ENCODE measurements around the gene DNAH6. TPM values are rescaled to one million over a fixed set of nuclear protein-coding genes. Genes with fewer than 3 reads are reported as not detected.
"Not testable (repeated sequence)": the region's sequence is repeated elsewhere in the genome, so short reads cannot be mapped to it uniquely, and the experiment has no call there.

The DNAH6 gene
- total RNA-seq, 1 experiment from 2014 or later, result not detected

- Histone ChIP-seq H3K27ac (ENCODE audit: low read depth, low read length, poor library complexity, severe bottlenecking) (no peak overlapping the region), H3K36me3 (ENCODE audit: insufficient read depth, low read length, poor library complexity, severe bottlenecking) (no peaks in the 10 kb centered on the region), H3K4me3 (ENCODE audit: low read depth, low read length, poor library complexity, severe bottlenecking) (no peak overlapping the region), H3K4me1 (ENCODE audit: insufficient read depth, low read length, poor library complexity, severe bottlenecking) (no peaks in the 10 kb centered on the region), H3K27me3 (replicated peaks; ENCODE audit: insufficient read depth, low read depth, low read length, poor library complexity) (no peaks in the 10 kb centered on the region), H3K9me3 (ENCODE audit: low read depth, low read length, poor library complexity, severe bottlenecking) (no peaks in the 10 kb centered on the region)
- POLR2A ChIA-PET (ENCODE audit: low non-redundant PET), result no interaction called here
- no TSS peak for BruUV-seq (replicated peaks)
- no peak for DNase-seq (ENCODE audit: low spot score)
- intact Hi-C loops (cut with micrococcal nuclease; ENCODE audit: unreplicated experiment), result loop anchor here (5.0 kb wide), 2 partner anchors 361 to 431 kb away; no protein-coding TSS in a partner anchor
- TF ChIP-seq EZH2 (IDR thresholded peaks at IDR 0.05; ENCODE audit: borderline replicate concordance, low read depth, low read length, poor library complexity, severe bottlenecking) (no peak), CTCF (conservative IDR thresholded peaks at IDR 0.05; ENCODE audit: low read depth, low read length) (no peak)
- CTCF ChIA-PET, result no interaction called here
Measured at GRCh38 chr2:84496386-84496785, 19.9 kb upstream of the DNAH6 start.

GRCh38 chr2:84497285-84497684 is 19.0 kb upstream of the DNAH6 start:
- intact Hi-C loops (cut with micrococcal nuclease; ENCODE audit: unreplicated experiment), result loop anchor here (5.0 kb wide), 2 partner anchors 360 to 430 kb away; no protein-coding TSS in a partner anchor
- Histone ChIP-seq H3K27ac (ENCODE audit: low read depth, low read length, poor library complexity, severe bottlenecking) (no peak overlapping the region), H3K27me3 (replicated peaks; ENCODE audit: insufficient read depth, low read depth, low read length, poor library complexity) (no peaks in the 10 kb centered on the region), H3K4me1 (ENCODE audit: insufficient read depth, low read length, poor library complexity, severe bottlenecking) (no peaks in the 10 kb centered on the region), H3K36me3 (ENCODE audit: insufficient read depth, low read length, poor library complexity, severe bottlenecking) (no peaks in the 10 kb centered on the region), H3K4me3 (ENCODE audit: low read depth, low read length, poor library complexity, severe bottlenecking) (no peak overlapping the region), H3K9me3 (ENCODE audit: low read depth, low read length, poor library complexity, severe bottlenecking) (no peaks in the 10 kb centered on the region)
- ChIA-PET POLR2A (ENCODE audit: low non-redundant PET) (no interaction called here), CTCF (no interaction called here)
- no TSS peak for BruUV-seq (replicated peaks)
- DNase-seq (ENCODE audit: low spot score), result no peak
- TF ChIP-seq CTCF (conservative IDR thresholded peaks at IDR 0.05; ENCODE audit: low read depth, low read length) (no peak), EZH2 (IDR thresholded peaks at IDR 0.05; ENCODE audit: borderline replicate concordance, low read depth, low read length, poor library complexity, severe bottlenecking) (no peak)

GRCh38 chr2:84498150-84498799 is 18.0 kb upstream of the DNAH6 start:
- Histone ChIP-seq H3K27ac (ENCODE audit: low read depth, low read length, poor library complexity, severe bottlenecking) (no peak overlapping the region), H3K9me3 (ENCODE audit: low read depth, low read length, poor library complexity, severe bottlenecking) (no peaks in the 10 kb centered on the region), H3K36me3 (ENCODE audit: insufficient read depth, low read length, poor library complexity, severe bottlenecking) (no peaks in the 10 kb centered on the region), H3K4me1 (ENCODE audit: insufficient read depth, low read length, poor library complexity, severe bottlenecking) (no peaks in the 10 kb centered on the region), H3K4me3 (ENCODE audit: low read depth, low read length, poor library complexity, severe bottlenecking) (no peak overlapping the region), H3K27me3 (replicated peaks; ENCODE audit: insufficient read depth, low read depth, low read length, poor library complexity) (no peaks in the 10 kb centered on the region)
- CTCF ChIA-PET, result no interaction called here
- intact Hi-C loops (cut with micrococcal nuclease; ENCODE audit: unreplicated experiment), result loop anchor here (5.0 kb wide), 2 partner anchors 359 to 429 kb away; no protein-coding TSS in a partner anchor
- POLR2A ChIA-PET (ENCODE audit: low non-redundant PET), result no interaction called here
- TF ChIP-seq EZH2 (IDR thresholded peaks at IDR 0.05; ENCODE audit: borderline replicate concordance, low read depth, low read length, poor library complexity, severe bottlenecking) (no peak), CTCF (conservative IDR thresholded peaks at IDR 0.05; ENCODE audit: low read depth, low read length) (no peak)
- BruUV-seq (replicated peaks), result no TSS peak
- DNase-seq (ENCODE audit: low spot score), result no peak

- H3K4me3 ChIP-seq (ENCODE audit: low read depth, low read length, poor library complexity, severe bottlenecking); intact Hi-C loops (cut with micrococcal nuclease; ENCODE audit: unreplicated experiment); H3K4me1 ChIP-seq (ENCODE audit: insufficient read depth, low read length, poor library complexity, severe bottlenecking); CTCF ChIA-PET; H3K9me3 ChIP-seq (ENCODE audit: low read depth, low read length, poor library complexity, severe bottlenecking); H3K27ac ChIP-seq (ENCODE audit: low read depth, low read length, poor library complexity, severe bottlenecking); BruUV-seq (replicated peaks); DNase-seq (ENCODE audit: low spot score); H3K36me3 ChIP-seq (ENCODE audit: insufficient read depth, low read length, poor library complexity, severe bottlenecking); H3K27me3 ChIP-seq (replicated peaks; ENCODE audit: insufficient read depth, low read depth, low read length, poor library complexity); POLR2A ChIA-PET (ENCODE audit: low non-redundant PET): not testable (repeated sequence)
Measured at GRCh38 chr2:84511024-84511423, 5.3 kb upstream of the DNAH6 start.
